GM13977 (cell line): ENCODE results near the gene LSM5.

Source experiments
- DNase-seq: peaks from one replicate; pipeline ENCODE4 v3.0.0; 2012; ENCODE audit warnings: low spot score
- in situ Hi-C: fragments of 300-500 bp; cut with MboI; formaldehyde crosslinking; loops from one replicate; pipeline ENCODE4 v1.12.0; 2022; ENCODE audit warnings: low sequenced_read_pairs, low pct_unique_long_range_greater_than_20kb, mixed read lengths, inconsistent platforms; ENCODE audit not compliant: unreplicated experiment
- TF ChIP-seq, protein P1 (sequence below): IDR thresholded peaks from 2 replicates; pipeline ENCODE4 v1.5.1; 2012; ENCODE audit warnings: mild to moderate bottlenecking, control low read depth; ENCODE audit not compliant: insufficient read depth; ENCODE audit errors: extremely low read depth, missing control alignments

LSM5 gene

DNA sequence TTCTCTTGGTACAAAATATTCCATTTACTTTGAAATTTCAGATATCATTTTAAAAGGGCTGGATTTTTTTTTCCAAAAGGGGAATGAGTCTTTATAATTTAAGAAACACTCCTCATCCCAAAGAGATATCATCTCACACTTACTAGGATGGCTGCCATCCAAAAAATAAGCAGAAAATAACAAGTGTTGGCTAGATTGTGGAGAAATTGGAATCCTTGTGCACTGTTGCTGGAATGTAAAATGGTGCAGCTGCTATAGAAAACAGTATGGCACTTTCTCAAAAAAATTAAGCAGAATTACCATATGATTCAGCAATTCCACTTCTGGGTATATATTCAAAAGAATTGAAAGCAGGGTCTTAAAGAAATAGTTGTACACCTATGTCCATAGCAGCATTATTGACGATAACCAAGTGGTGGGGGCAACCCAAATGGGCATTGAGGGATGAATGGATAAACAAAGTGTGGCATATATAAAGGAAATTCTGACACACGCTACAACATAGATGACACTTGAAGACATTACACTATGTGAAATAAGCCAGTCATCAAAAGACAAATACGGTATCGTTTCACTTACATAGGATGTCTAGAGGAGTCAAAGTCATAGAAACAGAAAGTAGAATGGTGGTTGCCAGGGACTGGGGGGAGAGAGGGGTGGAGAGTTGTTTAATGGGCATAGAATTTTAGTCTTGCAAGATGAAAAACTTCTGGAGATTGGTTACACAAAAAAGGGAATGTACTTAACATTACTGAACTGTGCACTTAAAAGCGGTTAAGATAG, 53.8 kb downstream of the LSM5 start:
- DNase-seq: no peak
- in situ Hi-C loops: no loop called here
- TF ChIP-seq, protein P1, sequence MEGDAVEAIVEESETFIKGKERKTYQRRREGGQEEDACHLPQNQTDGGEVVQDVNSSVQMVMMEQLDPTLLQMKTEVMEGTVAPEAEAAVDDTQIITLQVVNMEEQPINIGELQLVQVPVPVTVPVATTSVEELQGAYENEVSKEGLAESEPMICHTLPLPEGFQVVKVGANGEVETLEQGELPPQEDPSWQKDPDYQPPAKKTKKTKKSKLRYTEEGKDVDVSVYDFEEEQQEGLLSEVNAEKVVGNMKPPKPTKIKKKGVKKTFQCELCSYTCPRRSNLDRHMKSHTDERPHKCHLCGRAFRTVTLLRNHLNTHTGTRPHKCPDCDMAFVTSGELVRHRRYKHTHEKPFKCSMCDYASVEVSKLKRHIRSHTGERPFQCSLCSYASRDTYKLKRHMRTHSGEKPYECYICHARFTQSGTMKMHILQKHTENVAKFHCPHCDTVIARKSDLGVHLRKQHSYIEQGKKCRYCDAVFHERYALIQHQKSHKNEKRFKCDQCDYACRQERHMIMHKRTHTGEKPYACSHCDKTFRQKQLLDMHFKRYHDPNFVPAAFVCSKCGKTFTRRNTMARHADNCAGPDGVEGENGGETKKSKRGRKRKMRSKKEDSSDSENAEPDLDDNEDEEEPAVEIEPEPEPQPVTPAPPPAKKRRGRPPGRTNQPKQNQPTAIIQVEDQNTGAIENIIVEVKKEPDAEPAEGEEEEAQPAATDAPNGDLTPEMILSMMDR: no peak
